ENCODE measurements around the gene LIPA.

LIPA gene

DNA sequence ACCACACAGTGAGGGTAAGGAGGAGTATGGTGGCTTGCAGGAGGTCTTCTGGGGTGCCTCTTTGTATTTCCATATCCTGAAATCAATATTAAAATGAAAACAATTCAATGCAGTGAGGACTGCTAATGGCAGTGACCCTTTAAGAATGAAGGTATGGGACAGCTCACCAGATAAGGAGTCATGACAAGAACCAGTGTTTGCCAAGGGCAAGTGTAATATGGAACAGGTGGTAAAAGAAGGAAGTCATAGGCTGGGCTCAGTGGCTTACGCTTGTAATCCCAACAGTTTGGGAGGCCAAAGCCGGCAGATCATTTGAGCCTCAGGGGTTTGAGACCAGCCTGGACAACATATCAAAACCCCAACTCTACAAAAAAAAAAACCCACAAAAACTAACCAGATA is 20.0 kb upstream of the LIPA start:
- no peak overlapping the region for H3K27ac ChIP-seq
- peaks cover 21% of the 10 kb centered on the region for H3K4me1 ChIP-seq
- no peaks in the 10 kb centered on the region for H3K79me2 ChIP-seq
- H3K9me3 ChIP-seq (ENCODE audit: control insufficient read depth, low read length): no peaks in the 10 kb centered on the region
- no peak overlapping the region for H3K4me2 ChIP-seq (ENCODE audit: low read length)
- H3K9ac ChIP-seq: no peak overlapping the region
- no peaks in the 10 kb centered on the region for H3K27me3 ChIP-seq (ENCODE audit: control insufficient read depth, insufficient read depth, low read length)
- no peak overlapping the region for H3K4me3 ChIP-seq (ENCODE audit: low read depth, low read length)
- H3K36me3 ChIP-seq (ENCODE audit: control insufficient read depth, insufficient read depth, low read length): no peaks in the 10 kb centered on the region
- no peak overlapping the region for H2AFZ ChIP-seq
- TF ChIP-seq, protein P1, sequence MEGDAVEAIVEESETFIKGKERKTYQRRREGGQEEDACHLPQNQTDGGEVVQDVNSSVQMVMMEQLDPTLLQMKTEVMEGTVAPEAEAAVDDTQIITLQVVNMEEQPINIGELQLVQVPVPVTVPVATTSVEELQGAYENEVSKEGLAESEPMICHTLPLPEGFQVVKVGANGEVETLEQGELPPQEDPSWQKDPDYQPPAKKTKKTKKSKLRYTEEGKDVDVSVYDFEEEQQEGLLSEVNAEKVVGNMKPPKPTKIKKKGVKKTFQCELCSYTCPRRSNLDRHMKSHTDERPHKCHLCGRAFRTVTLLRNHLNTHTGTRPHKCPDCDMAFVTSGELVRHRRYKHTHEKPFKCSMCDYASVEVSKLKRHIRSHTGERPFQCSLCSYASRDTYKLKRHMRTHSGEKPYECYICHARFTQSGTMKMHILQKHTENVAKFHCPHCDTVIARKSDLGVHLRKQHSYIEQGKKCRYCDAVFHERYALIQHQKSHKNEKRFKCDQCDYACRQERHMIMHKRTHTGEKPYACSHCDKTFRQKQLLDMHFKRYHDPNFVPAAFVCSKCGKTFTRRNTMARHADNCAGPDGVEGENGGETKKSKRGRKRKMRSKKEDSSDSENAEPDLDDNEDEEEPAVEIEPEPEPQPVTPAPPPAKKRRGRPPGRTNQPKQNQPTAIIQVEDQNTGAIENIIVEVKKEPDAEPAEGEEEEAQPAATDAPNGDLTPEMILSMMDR (IDR thresholded peaks at IDR 0.05): no peak

DNA sequence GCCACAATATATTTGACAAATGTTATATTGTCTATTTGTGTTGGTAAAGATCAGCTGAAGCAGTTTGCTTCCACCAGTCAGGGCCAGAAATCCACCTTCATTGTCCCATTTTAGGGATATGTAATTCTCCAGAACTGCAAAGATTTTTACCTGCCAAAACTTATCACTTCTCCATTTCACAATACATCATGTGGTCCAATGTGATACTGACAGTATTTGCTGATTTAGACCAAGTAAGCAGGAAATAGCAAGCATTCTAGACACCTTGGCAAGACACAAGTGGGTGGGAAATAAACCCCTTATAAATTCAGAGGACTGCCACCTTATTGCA is 18.5 kb upstream of the LIPA start:
- Histone ChIP-seq H2AFZ (no peak overlapping the region), H3K79me2 (no peaks in the 10 kb centered on the region), H3K9me3 (ENCODE audit: control insufficient read depth, low read length) (no peaks in the 10 kb centered on the region), H3K4me3 (ENCODE audit: low read depth, low read length) (no peak overlapping the region), H3K27ac (no peak overlapping the region), H3K9ac (no peak overlapping the region), H3K4me2 (ENCODE audit: low read length) (no peak overlapping the region), H3K36me3 (ENCODE audit: control insufficient read depth, insufficient read depth, low read length) (no peaks in the 10 kb centered on the region), H3K4me1 (peaks cover 7% of the 10 kb centered on the region), H3K27me3 (ENCODE audit: control insufficient read depth, insufficient read depth, low read length) (no peaks in the 10 kb centered on the region)
- TF ChIP-seq, protein P1 (IDR thresholded peaks at IDR 0.05): no peak

DNA sequence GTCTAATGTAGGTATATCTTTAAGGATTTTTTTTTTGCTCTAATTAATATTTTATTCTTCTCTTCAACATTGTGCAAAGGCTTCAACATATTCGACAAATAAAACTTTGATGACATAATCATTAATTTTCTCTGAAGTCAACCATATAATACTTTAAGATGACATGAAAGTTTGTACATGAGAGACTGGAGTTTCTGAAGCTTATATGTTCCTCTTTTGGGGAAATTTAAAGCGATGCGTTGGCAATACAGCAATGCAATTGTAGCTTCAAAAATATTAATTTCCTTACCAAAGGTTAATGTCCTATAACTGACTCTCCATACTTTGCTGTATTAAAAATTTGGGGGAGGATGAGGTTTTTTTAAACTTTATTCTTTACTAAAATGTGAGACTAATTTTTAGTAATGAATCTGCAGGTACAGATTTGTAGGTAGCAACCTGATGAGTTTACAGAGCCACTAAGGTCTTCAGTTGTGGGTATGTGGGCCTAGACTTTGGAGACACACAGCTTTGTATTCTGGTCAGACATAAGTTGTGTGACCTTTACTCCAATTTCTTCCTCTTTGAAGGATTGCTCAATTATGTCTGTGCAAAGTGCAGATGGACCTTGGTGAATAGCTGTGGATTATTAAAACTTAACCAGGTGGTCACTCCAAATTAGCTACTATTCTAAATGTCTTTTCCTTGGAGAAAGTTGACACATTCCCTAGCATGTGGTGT is 18.0 kb upstream of the LIPA start:
- no peaks in the 10 kb centered on the region for H3K27me3 ChIP-seq (ENCODE audit: control insufficient read depth, insufficient read depth, low read length)
- peaks cover 4% of the 10 kb centered on the region for H3K4me1 ChIP-seq
- no peak overlapping the region for H3K27ac ChIP-seq
- H3K9me3 ChIP-seq (ENCODE audit: control insufficient read depth, low read length): no peaks in the 10 kb centered on the region
- H3K4me3 ChIP-seq (ENCODE audit: low read depth, low read length): no peak overlapping the region
- H3K4me2 ChIP-seq (ENCODE audit: low read length): no peak overlapping the region
- TF ChIP-seq, protein P1 (IDR thresholded peaks at IDR 0.05): no peak
- no peaks in the 10 kb centered on the region for H3K36me3 ChIP-seq (ENCODE audit: control insufficient read depth, insufficient read depth, low read length)
- no peak overlapping the region for H2AFZ ChIP-seq
- H3K79me2 ChIP-seq: no peaks in the 10 kb centered on the region
- H3K9ac ChIP-seq: no peak overlapping the region

DNA sequence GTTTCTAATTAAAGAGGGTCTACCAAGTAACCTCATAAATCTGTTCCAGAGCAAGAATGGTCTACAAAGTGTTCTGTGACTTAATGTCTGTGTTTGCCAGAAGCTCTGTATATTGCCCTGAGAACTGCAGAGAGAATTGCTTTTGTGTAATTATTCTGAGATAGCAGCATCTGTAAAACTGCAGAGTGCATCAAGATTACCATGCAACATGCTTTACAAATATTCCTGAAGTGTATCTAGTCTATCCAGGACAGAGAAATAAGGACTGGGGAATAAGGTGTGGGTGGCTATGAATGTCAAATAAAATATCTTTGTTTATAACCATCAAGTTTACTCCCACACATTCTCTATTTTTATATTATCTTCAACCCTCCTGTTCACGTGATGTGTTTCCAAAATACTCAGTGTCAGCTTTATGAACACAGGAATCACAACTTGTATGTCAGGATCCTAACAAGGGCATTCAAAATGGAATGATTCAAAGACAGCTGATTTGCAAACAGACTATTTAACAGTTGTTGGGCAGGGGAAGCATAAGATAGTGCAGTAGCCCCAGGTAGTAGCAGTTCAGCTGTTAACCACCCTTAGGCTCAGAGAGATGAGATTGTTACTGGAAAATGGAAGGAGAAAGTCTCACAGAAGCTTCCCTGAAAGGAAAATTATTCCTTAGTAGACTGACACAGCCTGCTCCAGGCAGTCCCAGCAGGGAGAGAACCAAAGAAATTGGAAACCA is 15.3 kb upstream of the LIPA start:
- Histone ChIP-seq H3K27ac (peak overlapping the region; percentile 48), H3K9me3 (ENCODE audit: control insufficient read depth, low read length) (no peaks in the 10 kb centered on the region), H3K79me2 (no peaks in the 10 kb centered on the region), H2AFZ (peak overlapping the region; percentile 78), H3K9ac (no peak overlapping the region), H3K27me3 (ENCODE audit: control insufficient read depth, insufficient read depth, low read length) (no peaks in the 10 kb centered on the region), H3K4me2 (ENCODE audit: low read length) (no peak overlapping the region), H3K4me1 (peaks cover 11% of the 10 kb centered on the region), H3K4me3 (ENCODE audit: low read depth, low read length) (no peak overlapping the region), H3K36me3 (ENCODE audit: control insufficient read depth, insufficient read depth, low read length) (no peaks in the 10 kb centered on the region)
- TF ChIP-seq, protein P1 (IDR thresholded peaks at IDR 0.05): no peak

Measured in parathyroid adenoma (tissue), 2 donors.